Activated CD4-positive, alpha-beta T cell treated with anti-CD3 and anti-CD28 coated beads for 1 hour (primary cell): ENCODE measurements around the gene ZNF81.
"Not testable (repeated sequence)": the region's sequence is repeated elsewhere in the genome, so short reads cannot be mapped to it uniquely, and the experiment has no call there.

Experiments
- DNase-seq: peaks from one replicate; pipeline ENCODE4 v3.0.0-alpha.2; 2020

ZNF81 gene

GRCh38 chrX:47836164-47837072, at the start of gene ZNF81:
Gene ZNF81, plus strand, starts transcription at chrX:47836902. Its CDS starts 9,366 bp downstream, at chrX:47846268.
- DNase-seq, result peak; percentile 84

GRCh38 chrX:47796433-47796906, 40.2 kb upstream of the ZNF81 start:
- DNase-seq, result no peak

- DNase-seq, result no peak
Measured at GRCh38 chrX:47797084-47797483, 39.6 kb upstream of the ZNF81 start.

GRCh38 chrX:47798861-47799260, 37.8 kb upstream of the ZNF81 start:
- DNase-seq, result no peak

- no peak for DNase-seq
Measured at GRCh38 chrX:47802589-47802988, 34.1 kb upstream of the ZNF81 start.

- not testable (repeated sequence) for DNase-seq
Measured at GRCh38 chrX:47803103-47803502, 33.6 kb upstream of the ZNF81 start.

- no peak for DNase-seq
Measured at GRCh38 chrX:47804315-47804714, 32.4 kb upstream of the ZNF81 start.

GRCh38 chrX:47805844-47806243, 30.9 kb upstream of the ZNF81 start:
- not testable (repeated sequence) for DNase-seq

- DNase-seq, result not testable (repeated sequence)
Measured at GRCh38 chrX:47806415-47807271, 30.1 kb upstream of the ZNF81 start.

- not testable (repeated sequence) for DNase-seq
Measured at GRCh38 chrX:47807272-47807538, 29.5 kb upstream of the ZNF81 start.

- DNase-seq, result no peak
Measured at GRCh38 chrX:47807548-47807947, 29.2 kb upstream of the ZNF81 start.

GRCh38 chrX:47808904-47809788, 27.6 kb upstream of the ZNF81 start:
- no peak for DNase-seq

GRCh38 chrX:47814851-47815250, 21.9 kb upstream of the ZNF81 start:
- no peak for DNase-seq

- no peak for DNase-seq
Measured at GRCh38 chrX:47815901-47816845, 20.5 kb upstream of the ZNF81 start.

- DNase-seq, result no peak
Measured at GRCh38 chrX:47817421-47817820, 19.3 kb upstream of the ZNF81 start.

- no peak for DNase-seq
Measured at GRCh38 chrX:47817897-47818296, 18.8 kb upstream of the ZNF81 start.

GRCh38 chrX:47828984-47829383, 7.7 kb upstream of the ZNF81 start:
- DNase-seq, result no peak

- DNase-seq, result peak; percentile 12
Measured at GRCh38 chrX:47831788-47832187, 4.9 kb upstream of the ZNF81 start.

- DNase-seq, result no peak
Measured at GRCh38 chrX:47838361-47838760, 1.7 kb downstream of the ZNF81 start.

GRCh38 chrX:47840111-47840510, 3.4 kb downstream of the ZNF81 start:
- DNase-seq, result no peak

- DNase-seq, result no peak
Measured at GRCh38 chrX:47843363-47843762, 6.7 kb downstream of the ZNF81 start.

- DNase-seq, result no peak
Measured at GRCh38 chrX:47844117-47844516, 7.4 kb downstream of the ZNF81 start.
